ENCODE measurements around the gene SRRM4.

The SRRM4 gene

GRCh38 chr12:119060847-119061796, 79.8 kb downstream of the SRRM4 start:
- H3K36me3 ChIP-seq (ENCODE audit: control insufficient read depth in 5 of 5, insufficient read depth in 5 of 5, low read length in 5 of 5), result no peaks in the 10 kb centered on the region
- H3K27me3 ChIP-seq (ENCODE audit: control insufficient read depth in 5 of 5, insufficient read depth in 4 of 5, low read length in 5 of 5), result peaks cover 0 to under 1% (median 0%) of the 10 kb centered on the region in 5 donors
- no peak overlapping the region for H3K9ac ChIP-seq (ENCODE audit: low read length in 5 of 5)
- no peaks in the 10 kb centered on the region for H3K4me1 ChIP-seq (ENCODE audit: control insufficient read depth in 5 of 5, insufficient read depth in 5 of 5, low read length in 5 of 5)
- H3K27ac ChIP-seq (ENCODE audit: low read depth, low read length), result no peak overlapping the region
- no peak overlapping the region for H3K4me3 ChIP-seq (ENCODE audit: low read depth in 1 of 5, low read length in 5 of 5)
- H3K9me3 ChIP-seq (ENCODE audit: control insufficient read depth in 5 of 5, low read length in 5 of 5), result peaks cover 0 to 6% (median 0%) of the 10 kb centered on the region in 5 donors

DNA sequence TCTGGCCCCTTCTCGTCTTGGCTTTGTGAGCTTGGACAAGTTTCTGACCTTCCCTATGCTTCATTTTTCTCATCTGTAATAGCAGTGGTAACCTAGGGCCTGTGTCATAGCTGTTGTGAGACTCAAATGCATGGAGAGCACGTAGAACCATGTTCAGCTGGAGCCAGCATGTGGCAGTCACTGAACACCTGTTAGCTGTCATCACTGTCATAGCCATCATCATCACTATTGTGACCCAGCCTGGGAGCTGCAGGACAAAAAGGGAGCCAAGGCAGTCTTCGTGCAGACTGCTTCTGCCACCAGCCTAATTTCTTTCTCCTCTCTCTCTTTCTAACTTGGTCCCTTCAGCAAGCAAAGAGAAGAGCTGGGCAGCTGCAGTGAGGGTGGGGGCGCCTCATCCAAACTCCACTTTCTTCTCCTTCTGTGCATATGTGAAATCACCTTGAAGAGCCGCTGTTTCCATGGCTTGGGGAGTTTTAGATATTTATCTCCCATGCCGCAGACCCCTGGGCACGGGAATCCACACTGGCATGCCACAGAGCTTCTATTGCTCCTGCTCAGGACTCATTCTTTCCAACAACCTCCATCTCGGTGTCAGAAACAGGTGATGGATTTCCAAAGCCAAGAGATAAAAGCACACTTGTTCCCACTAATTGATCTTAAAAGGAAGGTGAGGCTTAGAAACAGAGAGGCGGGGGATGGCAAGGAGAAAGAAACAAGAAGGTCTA, 87.0 kb downstream of the SRRM4 start:
- no peak overlapping the region for H3K9ac ChIP-seq (ENCODE audit: low read length in 5 of 5)
- no peak overlapping the region for H3K27ac ChIP-seq (ENCODE audit: low read depth, low read length)
- no peak overlapping the region for H3K4me3 ChIP-seq (ENCODE audit: low read depth in 1 of 5, low read length in 5 of 5)
- H3K4me1 ChIP-seq (ENCODE audit: control insufficient read depth in 5 of 5, insufficient read depth in 5 of 5, low read length in 5 of 5), result no peaks in the 10 kb centered on the region
- H3K36me3 ChIP-seq (ENCODE audit: control insufficient read depth in 5 of 5, insufficient read depth in 5 of 5, low read length in 5 of 5), result no peaks in the 10 kb centered on the region
- peaks cover 0 to 16% (median 5%) of the 10 kb centered on the region in 5 donors for H3K27me3 ChIP-seq (ENCODE audit: control insufficient read depth in 5 of 5, insufficient read depth in 4 of 5, low read length in 5 of 5)
- H3K9me3 ChIP-seq (ENCODE audit: control insufficient read depth in 5 of 5, low read length in 5 of 5), result no peaks in the 10 kb centered on the region

GRCh38 chr12:119069147-119069642, 87.9 kb downstream of the SRRM4 start:
- Histone ChIP-seq H3K27me3 (ENCODE audit: control insufficient read depth in 5 of 5, insufficient read depth in 4 of 5, low read length in 5 of 5) (peaks cover 0 to 16% (median 5%) of the 10 kb centered on the region in 5 donors), H3K9me3 (ENCODE audit: control insufficient read depth in 5 of 5, low read length in 5 of 5) (no peaks in the 10 kb centered on the region), H3K36me3 (ENCODE audit: control insufficient read depth in 5 of 5, insufficient read depth in 5 of 5, low read length in 5 of 5) (no peaks in the 10 kb centered on the region)

GRCh38 chr12:119071176-119071575, 89.8 kb downstream of the SRRM4 start:
- H3K9ac ChIP-seq (ENCODE audit: low read length in 5 of 5), result no peak overlapping the region
- H3K9me3 ChIP-seq (ENCODE audit: control insufficient read depth in 5 of 5, low read length in 5 of 5), result peaks cover 0 to 8% (median 0%) of the 10 kb centered on the region in 5 donors
- no peak overlapping the region for H3K4me3 ChIP-seq (ENCODE audit: low read depth in 1 of 5, low read length in 5 of 5)
- peaks cover 0 to 16% (median 5%) of the 10 kb centered on the region in 5 donors for H3K27me3 ChIP-seq (ENCODE audit: control insufficient read depth in 5 of 5, insufficient read depth in 4 of 5, low read length in 5 of 5)
- no peaks in the 10 kb centered on the region for H3K4me1 ChIP-seq (ENCODE audit: control insufficient read depth in 5 of 5, insufficient read depth in 5 of 5, low read length in 5 of 5)
- H3K27ac ChIP-seq (ENCODE audit: low read depth, low read length), result no peak overlapping the region
- H3K36me3 ChIP-seq (ENCODE audit: control insufficient read depth in 5 of 5, insufficient read depth in 5 of 5, low read length in 5 of 5), result no peaks in the 10 kb centered on the region

More at GRCh38 chr12:119069147-119069642, 87.9 kb downstream of the SRRM4 start:
- no peak overlapping the region for H3K27ac ChIP-seq (ENCODE audit: low read depth, low read length)
- no peaks in the 10 kb centered on the region for H3K4me1 ChIP-seq (ENCODE audit: control insufficient read depth in 5 of 5, insufficient read depth in 5 of 5, low read length in 5 of 5)
- no peak overlapping the region for H3K4me3 ChIP-seq (ENCODE audit: low read depth in 1 of 5, low read length in 5 of 5)
- no peak overlapping the region for H3K9ac ChIP-seq (ENCODE audit: low read length in 5 of 5)

- peaks cover 0 to 16% (median 5%) of the 10 kb centered on the region in 5 donors for H3K27me3 ChIP-seq (ENCODE audit: control insufficient read depth in 5 of 5, insufficient read depth in 4 of 5, low read length in 5 of 5)
- H3K27ac ChIP-seq (ENCODE audit: low read depth, low read length), result no peak overlapping the region
- H3K36me3 ChIP-seq (ENCODE audit: control insufficient read depth in 5 of 5, insufficient read depth in 5 of 5, low read length in 5 of 5), result no peaks in the 10 kb centered on the region
- H3K4me3 ChIP-seq (ENCODE audit: low read depth in 1 of 5, low read length in 5 of 5), result no peak overlapping the region
- H3K9me3 ChIP-seq (ENCODE audit: control insufficient read depth in 5 of 5, low read length in 5 of 5), result peaks cover 0 to 8% (median 0%) of the 10 kb centered on the region in 5 donors
- H3K9ac ChIP-seq (ENCODE audit: low read length in 5 of 5), result no peak overlapping the region
- H3K4me1 ChIP-seq (ENCODE audit: control insufficient read depth in 5 of 5, insufficient read depth in 5 of 5, low read length in 5 of 5), result no peaks in the 10 kb centered on the region
Observed at GRCh38 chr12:119071638-119072231, 90.4 kb downstream of the SRRM4 start.

GRCh38 chr12:119072440-119072839, 91.1 kb downstream of the SRRM4 start:
- peaks cover 0 to 8% (median 0%) of the 10 kb centered on the region in 5 donors for H3K9me3 ChIP-seq (ENCODE audit: control insufficient read depth in 5 of 5, low read length in 5 of 5)
- peaks cover 0 to 16% (median 5%) of the 10 kb centered on the region in 5 donors for H3K27me3 ChIP-seq (ENCODE audit: control insufficient read depth in 5 of 5, insufficient read depth in 4 of 5, low read length in 5 of 5)
- no peak overlapping the region for H3K9ac ChIP-seq (ENCODE audit: low read length in 5 of 5)
- no peaks in the 10 kb centered on the region for H3K4me1 ChIP-seq (ENCODE audit: control insufficient read depth in 5 of 5, insufficient read depth in 5 of 5, low read length in 5 of 5)
- H3K36me3 ChIP-seq (ENCODE audit: control insufficient read depth in 5 of 5, insufficient read depth in 5 of 5, low read length in 5 of 5), result no peaks in the 10 kb centered on the region
- H3K27ac ChIP-seq (ENCODE audit: low read depth, low read length), result no peak overlapping the region
- no peak overlapping the region for H3K4me3 ChIP-seq (ENCODE audit: low read depth in 1 of 5, low read length in 5 of 5)

- Histone ChIP-seq H3K36me3 (ENCODE audit: control insufficient read depth in 5 of 5, insufficient read depth in 5 of 5, low read length in 5 of 5) (no peaks in the 10 kb centered on the region), H3K4me3 (ENCODE audit: low read depth in 1 of 5, low read length in 5 of 5) (no peak overlapping the region), H3K27me3 (ENCODE audit: control insufficient read depth in 5 of 5, insufficient read depth in 4 of 5, low read length in 5 of 5) (peaks cover 0 to 8% (median 3%) of the 10 kb centered on the region in 5 donors), H3K9ac (ENCODE audit: low read length in 5 of 5) (no peak overlapping the region), H3K27ac (ENCODE audit: low read depth, low read length) (no peak overlapping the region), H3K4me1 (ENCODE audit: control insufficient read depth in 5 of 5, insufficient read depth in 5 of 5, low read length in 5 of 5) (no peaks in the 10 kb centered on the region), H3K9me3 (ENCODE audit: control insufficient read depth in 5 of 5, low read length in 5 of 5) (peaks cover 0 to 8% (median 0%) of the 10 kb centered on the region in 5 donors)
Observed at GRCh38 chr12:119075222-119075787, 94.0 kb downstream of the SRRM4 start.

- no peaks in the 10 kb centered on the region for H3K4me1 ChIP-seq (ENCODE audit: control insufficient read depth in 5 of 5, insufficient read depth in 5 of 5, low read length in 5 of 5)
Observed at GRCh38 chr12:119075918-119076317, 94.6 kb downstream of the SRRM4 start.

DNA sequence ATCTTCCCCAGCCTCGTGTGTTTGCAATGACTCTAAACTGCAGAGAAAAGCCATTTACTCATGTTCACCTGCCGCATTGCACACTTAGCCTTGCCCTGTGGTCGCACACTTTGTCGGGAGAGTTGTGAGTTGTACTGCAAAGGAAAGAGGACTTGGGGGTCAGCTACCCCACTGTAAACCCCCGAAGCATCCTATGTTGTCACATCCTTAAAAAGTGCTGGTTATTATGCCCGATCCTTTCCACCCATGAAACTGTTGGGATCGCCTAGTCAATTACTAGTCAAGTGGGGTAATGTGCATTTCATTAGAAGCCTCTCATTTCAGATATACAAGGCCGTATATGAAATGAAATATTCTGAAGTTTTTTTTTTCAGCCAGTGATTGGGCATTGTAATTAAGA, 98.2 kb downstream of the SRRM4 start:
- no peak overlapping the region for H3K4me3 ChIP-seq (ENCODE audit: low read depth in 1 of 5, low read length in 5 of 5)
- H3K4me1 ChIP-seq (ENCODE audit: control insufficient read depth in 5 of 5, insufficient read depth in 5 of 5, low read length in 5 of 5), result no peaks in the 10 kb centered on the region
- H3K27ac ChIP-seq (ENCODE audit: low read depth, low read length), result no peak overlapping the region
- H3K9me3 ChIP-seq (ENCODE audit: control insufficient read depth in 5 of 5, low read length in 5 of 5), result peaks cover 0 to 8% (median 0%) of the 10 kb centered on the region in 5 donors
- H3K27me3 ChIP-seq (ENCODE audit: control insufficient read depth in 5 of 5, insufficient read depth in 4 of 5, low read length in 5 of 5), result peaks cover 2 to 6% (median 4%) of the 10 kb centered on the region in 5 donors
- no peak overlapping the region for H3K9ac ChIP-seq (ENCODE audit: low read length in 5 of 5)
- no peaks in the 10 kb centered on the region for H3K36me3 ChIP-seq (ENCODE audit: control insufficient read depth in 5 of 5, insufficient read depth in 5 of 5, low read length in 5 of 5)

More at GRCh38 chr12:119075918-119076317, 94.6 kb downstream of the SRRM4 start:
- H3K4me3 ChIP-seq (ENCODE audit: low read depth in 1 of 5, low read length in 5 of 5), result no peak overlapping the region
- H3K9ac ChIP-seq (ENCODE audit: low read length in 5 of 5), result no peak overlapping the region
- H3K36me3 ChIP-seq (ENCODE audit: control insufficient read depth in 5 of 5, insufficient read depth in 5 of 5, low read length in 5 of 5), result no peaks in the 10 kb centered on the region
- peaks cover 0 to 4% (median 3%) of the 10 kb centered on the region in 5 donors for H3K27me3 ChIP-seq (ENCODE audit: control insufficient read depth in 5 of 5, insufficient read depth in 4 of 5, low read length in 5 of 5)
- no peak overlapping the region for H3K27ac ChIP-seq (ENCODE audit: low read depth, low read length)
- H3K9me3 ChIP-seq (ENCODE audit: control insufficient read depth in 5 of 5, low read length in 5 of 5), result peaks cover 0 to 8% (median 0%) of the 10 kb centered on the region in 5 donors

Data from subcutaneous abdominal adipose tissue (tissue), 5 donors.